HG03442 (cell line): Measurements from ENCODE around the gene PNMA8C.
"Not testable (repeated sequence)": the region's sequence is repeated elsewhere in the genome, so short reads cannot be mapped to it uniquely, and the experiment has no call there.

Experiments used
- ATAC-seq: cut with Tn5 transposase; IDR thresholded peaks from one replicate; pipeline ENCODE4 v1.9.1; 2021; ENCODE audit warnings: mild to moderate bottlenecking, moderate library complexity; ENCODE audit not compliant: unreplicated experiment

Gene PNMA8C

GRCh38 chr19:46412650-46413261 lies 16.0 kb downstream of the PNMA8C start:
- ATAC-seq, result no peak

- no peak for ATAC-seq
Observed at GRCh38 chr19:46411925-46412649, 16.6 kb downstream of the PNMA8C start.

- no peak for ATAC-seq
Observed at GRCh38 chr19:46411088-46411924, 17.4 kb downstream of the PNMA8C start.

GRCh38 chr19:46410205-46411087 lies 18.3 kb downstream of the PNMA8C start:
- no peak for ATAC-seq

- ATAC-seq, result no peak
Observed at GRCh38 chr19:46409191-46409590, 19.5 kb downstream of the PNMA8C start.

GRCh38 chr19:46408664-46409039 lies 20.1 kb downstream of the PNMA8C start:
- no peak for ATAC-seq

GRCh38 chr19:46407856-46408663 lies 20.7 kb downstream of the PNMA8C start:
- ATAC-seq, result no peak

- ATAC-seq, result no peak
Observed at GRCh38 chr19:46406976-46407375, 21.8 kb downstream of the PNMA8C start.

- no peak for ATAC-seq
Observed at GRCh38 chr19:46404753-46405468, 23.8 kb downstream of the PNMA8C start.

GRCh38 chr19:46404055-46404752 lies 24.5 kb downstream of the PNMA8C start:
- ATAC-seq, result no peak

GRCh38 chr19:46402725-46403124 lies 26.0 kb downstream of the PNMA8C start:
- no peak for ATAC-seq

GRCh38 chr19:46397801-46398479 lies 30.8 kb downstream of the PNMA8C start:
- ATAC-seq, result not testable (repeated sequence)

GRCh38 chr19:46394402-46394797 lies 34.3 kb downstream of the PNMA8C start:
- ATAC-seq, result no peak

- ATAC-seq, result no peak
Observed at GRCh38 chr19:46393456-46394401, 35.0 kb downstream of the PNMA8C start.

- ATAC-seq, result no peak
Observed at GRCh38 chr19:46392837-46393236, 35.9 kb downstream of the PNMA8C start.

- ATAC-seq, result no peak
Observed at GRCh38 chr19:46392252-46392801, 36.4 kb downstream of the PNMA8C start.
